ENCODE measurements around the gene TPST1.

Gene TPST1

GRCh38 chr7:66331883-66332282 is 126.7 kb downstream of the TPST1 start:
- Histone ChIP-seq H2AK5ac (ENCODE audit: low read length, severe bottlenecking) (no peak overlapping the region), H3K9me3 (ENCODE audit: control insufficient read depth, low read length) (peaks cover 7% of the 10 kb centered on the region), H3K14ac (ENCODE audit: low read length in 2 of 2) (no peak overlapping the region), H3K9ac (ENCODE audit: low read length) (peak overlapping the region; percentile 47), H3K4me1 (ENCODE audit: control insufficient read depth, insufficient read depth, low read depth, low read length) (peaks cover 10% of the 10 kb centered on the region), H3K4me3 (ENCODE audit: insufficient read depth in 1 of 2, low read depth in 1 of 2, low read length in 2 of 2) (no peak overlapping the region), H2BK5ac (ENCODE audit: low read depth, low read length, poor library complexity, severe bottlenecking) (no peak overlapping the region), H3K79me1 (replicated peaks; ENCODE audit: low read length, poor library complexity, severe bottlenecking) (peaks cover 24% of the 10 kb centered on the region), H3K4me2 (ENCODE audit: low read length, poor library complexity, severe bottlenecking) (no peak overlapping the region), H3K23ac (ENCODE audit: low read length in 2 of 2) (no peak overlapping the region), H4K91ac (ENCODE audit: low read length) (no peak overlapping the region), H3K18ac (ENCODE audit: low read depth in 1 of 2, low read length in 2 of 2) (no peak overlapping the region), H3K27ac (ENCODE audit: low read length, poor library complexity, severe bottlenecking) (no peak overlapping the region), H3K27me3 (ENCODE audit: control insufficient read depth in 1 of 2, insufficient read depth in 1 of 2, low read length in 2 of 2) (no peaks in the 10 kb centered on the region), H2AFZ (ENCODE audit: low read depth, low read length) (no peak overlapping the region), H2BK120ac (ENCODE audit: low read depth, low read length) (no peak overlapping the region), H4K8ac (ENCODE audit: low read length) (no peak overlapping the region), H3K36me3 (ENCODE audit: control insufficient read depth in 1 of 2, insufficient read depth in 2 of 2, low read depth in 1 of 2, low read length in 2 of 2) (no peaks in the 10 kb centered on the region), H2BK15ac (ENCODE audit: low read depth, poor library complexity, severe bottlenecking) (no peak overlapping the region), H2BK12ac (ENCODE audit: low read length in 2 of 2) (no peak overlapping the region), H3K4ac (ENCODE audit: low read depth in 1 of 2, low read length in 2 of 2) (no peak overlapping the region)
- WGBS: 98% methylated on average over 5 of the region's 6 CpGs
- no peak for DNase-seq

GRCh38 chr7:66333443-66333842 is 128.3 kb downstream of the TPST1 start:
- Histone ChIP-seq H3K14ac (ENCODE audit: low read length in 2 of 2) (no peak overlapping the region), H2BK5ac (ENCODE audit: low read depth, low read length, poor library complexity, severe bottlenecking) (no peak overlapping the region), H3K4ac (ENCODE audit: low read depth in 1 of 2, low read length in 2 of 2) (no peak overlapping the region), H3K23ac (ENCODE audit: low read length in 2 of 2) (no peak overlapping the region), H2AFZ (ENCODE audit: low read depth, low read length) (no peak overlapping the region), H3K18ac (ENCODE audit: low read depth in 1 of 2, low read length in 2 of 2) (peak overlapping the region in 1 of 2 experiments; percentile 40), H2BK15ac (ENCODE audit: low read depth, poor library complexity, severe bottlenecking) (no peak overlapping the region), H3K9me3 (ENCODE audit: control insufficient read depth, low read length) (peaks cover 9% of the 10 kb centered on the region), H2BK120ac (ENCODE audit: low read depth, low read length) (no peak overlapping the region), H3K79me1 (replicated peaks; ENCODE audit: low read length, poor library complexity, severe bottlenecking) (peaks cover 17% of the 10 kb centered on the region), H3K27ac (ENCODE audit: low read length, poor library complexity, severe bottlenecking) (peak overlapping the region; percentile 85), H4K8ac (ENCODE audit: low read length) (no peak overlapping the region), H3K36me3 (ENCODE audit: control insufficient read depth in 1 of 2, insufficient read depth in 2 of 2, low read depth in 1 of 2, low read length in 2 of 2) (no peaks in the 10 kb centered on the region), H3K9ac (ENCODE audit: low read length) (no peak overlapping the region), H3K4me2 (ENCODE audit: low read length, poor library complexity, severe bottlenecking) (peak overlapping the region; percentile 53), H3K27me3 (ENCODE audit: control insufficient read depth in 1 of 2, insufficient read depth in 1 of 2, low read length in 2 of 2) (no peaks in the 10 kb centered on the region), H2BK12ac (ENCODE audit: low read length in 2 of 2) (no peak overlapping the region), H4K91ac (ENCODE audit: low read length) (no peak overlapping the region), H3K4me3 (ENCODE audit: insufficient read depth in 1 of 2, low read depth in 1 of 2, low read length in 2 of 2) (no peak overlapping the region), H3K4me1 (ENCODE audit: control insufficient read depth, insufficient read depth, low read depth, low read length) (peaks cover 10% of the 10 kb centered on the region), H2AK5ac (ENCODE audit: low read length, severe bottlenecking) (no peak overlapping the region)
- no peak for DNase-seq
- WGBS: no CpG with 5 or more reads among the region's 1 CpG

GRCh38 chr7:66335318-66335717 is 130.2 kb downstream of the TPST1 start:
- H2AFZ ChIP-seq (ENCODE audit: low read depth, low read length): no peak overlapping the region
- H3K27me3 ChIP-seq (ENCODE audit: control insufficient read depth in 1 of 2, insufficient read depth in 1 of 2, low read length in 2 of 2): no peaks in the 10 kb centered on the region
- peak; percentile 84 for DNase-seq
- H3K14ac ChIP-seq (ENCODE audit: low read length in 2 of 2): no peak overlapping the region
- peaks cover 10% of the 10 kb centered on the region for H3K4me1 ChIP-seq (ENCODE audit: control insufficient read depth, insufficient read depth, low read depth, low read length)
- no peak overlapping the region for H4K8ac ChIP-seq (ENCODE audit: low read length)
- H2BK120ac ChIP-seq (ENCODE audit: low read depth, low read length): no peak overlapping the region
- no peak overlapping the region for H2BK15ac ChIP-seq (ENCODE audit: low read depth, poor library complexity, severe bottlenecking)
- no peak overlapping the region for H3K9ac ChIP-seq (ENCODE audit: low read length)
- H3K79me1 ChIP-seq (replicated peaks; ENCODE audit: low read length, poor library complexity, severe bottlenecking): peaks cover 13% of the 10 kb centered on the region
- H3K4me2 ChIP-seq (ENCODE audit: low read length, poor library complexity, severe bottlenecking): no peak overlapping the region
- H2BK12ac ChIP-seq (ENCODE audit: low read length in 2 of 2): no peak overlapping the region
- H3K23ac ChIP-seq (ENCODE audit: low read length in 2 of 2): no peak overlapping the region
- H3K18ac ChIP-seq (ENCODE audit: low read depth in 1 of 2, low read length in 2 of 2): peak overlapping the region; percentile 30 to 80
- H3K27ac ChIP-seq (ENCODE audit: low read length, poor library complexity, severe bottlenecking): no peak overlapping the region
- H4K91ac ChIP-seq (ENCODE audit: low read length): no peak overlapping the region
- peaks cover 12% of the 10 kb centered on the region for H3K9me3 ChIP-seq (ENCODE audit: control insufficient read depth, low read length)
- no peak overlapping the region for H3K4me3 ChIP-seq (ENCODE audit: insufficient read depth in 1 of 2, low read depth in 1 of 2, low read length in 2 of 2)
- peak overlapping the region; percentile 97 for H2AK5ac ChIP-seq (ENCODE audit: low read length, severe bottlenecking)
- no peaks in the 10 kb centered on the region for H3K36me3 ChIP-seq (ENCODE audit: control insufficient read depth in 1 of 2, insufficient read depth in 2 of 2, low read depth in 1 of 2, low read length in 2 of 2)
- 50% methylated on average over 6 of the region's 6 CpGs for WGBS
- H3K4ac ChIP-seq (ENCODE audit: low read depth in 1 of 2, low read length in 2 of 2): peak overlapping the region in 1 of 2 experiments; percentile 54
- no peak overlapping the region for H2BK5ac ChIP-seq (ENCODE audit: low read depth, low read length, poor library complexity, severe bottlenecking)

- no peak overlapping the region for H3K4me3 ChIP-seq (ENCODE audit: insufficient read depth in 1 of 2, low read depth in 1 of 2, low read length in 2 of 2)
- H2BK120ac ChIP-seq (ENCODE audit: low read depth, low read length): no peak overlapping the region
- no peak overlapping the region for H3K27ac ChIP-seq (ENCODE audit: low read length, poor library complexity, severe bottlenecking)
- no peak overlapping the region for H3K4ac ChIP-seq (ENCODE audit: low read depth in 1 of 2, low read length in 2 of 2)
- H3K4me2 ChIP-seq (ENCODE audit: low read length, poor library complexity, severe bottlenecking): no peak overlapping the region
- H3K79me1 ChIP-seq (replicated peaks; ENCODE audit: low read length, poor library complexity, severe bottlenecking): peaks cover 7% of the 10 kb centered on the region
- H3K18ac ChIP-seq (ENCODE audit: low read depth in 1 of 2, low read length in 2 of 2): no peak overlapping the region
- peaks cover 7% of the 10 kb centered on the region for H3K4me1 ChIP-seq (ENCODE audit: control insufficient read depth, insufficient read depth, low read depth, low read length)
- H2AFZ ChIP-seq (ENCODE audit: low read depth, low read length): no peak overlapping the region
- H3K27me3 ChIP-seq (ENCODE audit: control insufficient read depth in 1 of 2, insufficient read depth in 1 of 2, low read length in 2 of 2): no peaks in the 10 kb centered on the region
- no peak overlapping the region for H2BK12ac ChIP-seq (ENCODE audit: low read length in 2 of 2)
- H2AK5ac ChIP-seq (ENCODE audit: low read length, severe bottlenecking): no peak overlapping the region
- no peak overlapping the region for H2BK5ac ChIP-seq (ENCODE audit: low read depth, low read length, poor library complexity, severe bottlenecking)
- no peak overlapping the region for H3K14ac ChIP-seq (ENCODE audit: low read length in 2 of 2)
- no peak overlapping the region for H4K91ac ChIP-seq (ENCODE audit: low read length)
- peaks cover 13% of the 10 kb centered on the region for H3K9me3 ChIP-seq (ENCODE audit: control insufficient read depth, low read length)
- no peak overlapping the region for H2BK15ac ChIP-seq (ENCODE audit: low read depth, poor library complexity, severe bottlenecking)
- no peak overlapping the region for H3K9ac ChIP-seq (ENCODE audit: low read length)
- no peak overlapping the region for H3K23ac ChIP-seq (ENCODE audit: low read length in 2 of 2)
- no peaks in the 10 kb centered on the region for H3K36me3 ChIP-seq (ENCODE audit: control insufficient read depth in 1 of 2, insufficient read depth in 2 of 2, low read depth in 1 of 2, low read length in 2 of 2)
- no peak for DNase-seq
- H4K8ac ChIP-seq (ENCODE audit: low read length): no peak overlapping the region
These were observed 131.6 kb downstream of the TPST1 start for GRCh38 chr7:66336760-66337159.
